ENCODE measurements around the gene SBNO2. TPM values are rescaled to one million over a fixed set of nuclear protein-coding genes. Genes with fewer than 3 reads are reported as not detected.
A peak's percentile ranks its signal among the peaks of the same experiment; 100 is the strongest.

The SBNO2 gene
- total and polyA plus RNA-seq, 12 donors: 12.6 to 61.3 (median 16.1) TPM

GRCh38 chr19:1214862-1215731 lies 41.0 kb upstream of the SBNO2 start:
- Histone ChIP-seq H3K27me3 (no peaks in the 10 kb centered on the region), H3K4me1 (peaks cover 48 to 99% (median 85%) of the 10 kb centered on the region in 9 donors), H3K27ac (peak overlapping the region; percentile 74 to 94 (median 92)), H3K36me3 (peaks cover 0 to 30% (median 2%) of the 10 kb centered on the region in 9 donors), H3K9me3 (no peaks in the 10 kb centered on the region), H3K4me3 (peak overlapping the region in 8 of 10 donors; percentile 7 to 30 (median 23))
- WGBS, 2 donors: 36 to 49% methylated on average over 26 of the region's 26 CpGs
- intact Hi-C loops (cut with DNase I): no loop called here
- TF ChIP-seq CTCF (IDR thresholded peaks at IDR 0.05): peak in 1 of 9 donors; percentile 19
- peak; percentile 74 to 79 for DNase-seq
- peak; percentile 42 to 81 (median 70) for ATAC-seq

GRCh38 chr19:1214299-1214861 lies 40.3 kb upstream of the SBNO2 start:
- Histone ChIP-seq H3K36me3 (peaks cover 0 to 29% (median 6%) of the 10 kb centered on the region in 9 donors), H3K9me3 (no peaks in the 10 kb centered on the region), H3K4me3 (peak overlapping the region in 8 of 10 donors; percentile 7 to 30 (median 22)), H3K4me1 (peaks cover 54 to 99% (median 89%) of the 10 kb centered on the region in 9 donors), H3K27me3 (no peaks in the 10 kb centered on the region), H3K27ac (peak overlapping the region; percentile 74 to 94 (median 92))
- DNase-seq (no peak), ATAC-seq (peak in 2 of 8 donors; percentile 1 to 28)
- intact Hi-C loops (cut with DNase I): no loop called here
- TF ChIP-seq CTCF (IDR thresholded peaks at IDR 0.05): no peak
- WGBS, 2 donors: 53 to 55% methylated on average over 20 to 21 of the region's 21 CpGs

GRCh38 chr19:1213391-1214286 lies 39.6 kb upstream of the SBNO2 start:
- 45 to 53% methylated on average over 39 of the region's 39 CpGs for WGBS, 2 donors
- ATAC-seq (peak; percentile 19 to 67 (median 62)), DNase-seq (peak; percentile 68 to 71)
- H3K4me1 ChIP-seq: peaks cover 53 to 99% (median 93%) of the 10 kb centered on the region in 9 donors
- intact Hi-C loops (cut with DNase I): no loop called here
- H3K36me3 ChIP-seq: peaks cover 0 to 29% (median 6%) of the 10 kb centered on the region in 9 donors
- TF ChIP-seq CTCF (IDR thresholded peaks at IDR 0.05): no peak
- H3K27ac ChIP-seq: peak overlapping the region; percentile 74 to 94 (median 92)
- H3K27me3 ChIP-seq: no peaks in the 10 kb centered on the region
- H3K4me3 ChIP-seq: peak overlapping the region in 7 of 10 donors; percentile 8 to 30 (median 22)
- H3K9me3 ChIP-seq: no peaks in the 10 kb centered on the region

Measured in heart right ventricle (tissue), 16 donors.